HG02642 (cell line): ENCODE results near the gene CELA1.
"Not testable (repeated sequence)": the region's sequence is repeated elsewhere in the genome, so short reads cannot be mapped to it uniquely, and the experiment has no call there.

ENCODE experiments used
- ATAC-seq: cut with Tn5 transposase; IDR thresholded peaks from one replicate; pipeline ENCODE4 v1.9.1; 2021; ENCODE audit warnings: mild to moderate bottlenecking; ENCODE audit not compliant: unreplicated experiment, poor library complexity

Gene CELA1

DNA sequence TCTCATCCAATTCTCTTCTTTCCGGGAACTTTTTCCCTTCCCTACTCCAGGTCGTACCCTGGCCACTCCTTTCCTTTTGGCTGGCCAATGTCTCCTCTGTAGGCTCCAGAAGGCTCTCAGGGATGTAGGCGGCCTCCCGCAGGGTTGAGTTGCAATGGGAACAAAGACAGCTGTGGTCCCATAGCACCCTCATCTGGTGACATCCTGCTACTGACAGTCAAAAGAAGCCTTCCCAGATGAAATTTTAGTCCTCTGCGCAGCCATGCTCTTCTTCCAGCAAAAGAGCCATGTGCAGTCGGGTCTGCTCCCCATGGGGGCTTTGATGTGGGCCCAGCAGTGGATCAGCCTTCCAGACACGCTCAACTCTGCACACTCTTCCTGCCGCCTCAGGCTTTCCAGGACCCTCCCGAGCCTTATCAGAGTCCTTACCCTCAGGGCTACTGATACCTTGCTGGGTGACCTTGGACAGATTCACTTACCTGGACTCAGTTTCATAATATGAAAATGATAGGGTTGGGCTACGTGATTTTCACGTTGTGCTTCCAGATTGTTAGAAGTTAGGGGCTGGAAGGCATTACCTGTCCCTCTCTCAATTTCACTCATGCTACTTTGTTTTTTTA lies 5.5 kb upstream of the CELA1 start:
- no peak for ATAC-seq

DNA sequence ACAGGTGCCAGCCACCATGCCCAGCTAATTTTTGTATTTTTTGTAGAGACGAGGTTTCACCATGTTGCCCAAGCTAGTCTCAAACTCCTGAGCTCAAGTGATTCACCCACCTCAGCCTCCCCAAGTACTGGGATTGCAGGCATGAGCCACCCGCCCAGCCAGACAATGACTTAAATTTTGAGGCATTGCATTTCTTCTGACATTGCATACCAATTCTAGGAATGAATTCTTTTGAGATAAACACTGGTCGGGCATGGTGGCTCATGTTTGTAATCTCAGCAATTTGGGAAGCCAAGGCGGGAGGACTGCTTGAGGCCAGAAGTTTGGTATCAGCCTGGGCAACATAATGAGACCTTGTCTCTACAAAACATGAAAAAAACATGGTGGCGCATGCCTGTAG lies 2.5 kb upstream of the CELA1 start:
- ATAC-seq: no peak

GRCh38 chr12:51348116-51348515 lies 1.6 kb upstream of the CELA1 start:
- no peak for ATAC-seq

DNA sequence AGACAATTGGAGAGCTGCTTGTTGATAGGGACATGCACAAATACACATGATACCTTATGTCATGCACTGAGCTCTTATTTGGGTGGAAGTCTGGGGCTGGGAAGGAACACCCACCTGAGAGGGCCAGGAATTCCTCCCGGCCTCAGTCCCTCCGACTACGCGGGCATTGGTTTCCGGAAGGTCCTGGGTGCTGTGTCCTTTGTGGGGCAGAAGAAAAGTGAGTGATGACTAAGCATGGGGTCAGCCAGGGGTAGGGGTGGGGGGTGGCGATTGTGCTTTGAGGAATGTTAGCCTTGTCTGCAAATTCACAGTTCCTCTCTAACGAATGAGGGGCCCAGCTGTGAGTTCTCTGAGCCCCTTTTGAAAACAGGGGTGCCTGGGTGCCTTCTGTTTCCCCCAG lies 798 bp downstream of the CELA1 start:
- no peak for ATAC-seq

DNA sequence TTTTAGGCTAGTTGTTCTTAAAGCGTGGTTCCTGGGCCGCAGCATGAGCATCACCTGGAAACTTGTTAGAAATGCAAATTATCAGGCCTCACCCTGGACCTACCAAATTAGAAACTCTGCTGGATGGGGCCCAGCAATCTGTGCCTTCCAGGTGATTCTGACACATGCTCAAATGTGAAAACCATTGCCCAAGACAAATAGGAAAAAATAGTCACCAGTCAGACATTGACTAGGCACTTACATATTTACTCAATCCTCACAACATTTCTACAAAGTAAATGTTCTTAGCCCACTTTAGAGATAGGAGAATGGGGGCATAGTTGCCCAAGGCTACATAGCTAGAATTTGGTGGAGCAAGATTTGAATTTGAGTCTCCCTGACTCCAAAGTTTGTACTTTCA lies 3.3 kb downstream of the CELA1 start:
- no peak for ATAC-seq

- ATAC-seq: no peak
Measured at GRCh38 chr12:51342416-51342815, 4.1 kb downstream of the CELA1 start.

DNA sequence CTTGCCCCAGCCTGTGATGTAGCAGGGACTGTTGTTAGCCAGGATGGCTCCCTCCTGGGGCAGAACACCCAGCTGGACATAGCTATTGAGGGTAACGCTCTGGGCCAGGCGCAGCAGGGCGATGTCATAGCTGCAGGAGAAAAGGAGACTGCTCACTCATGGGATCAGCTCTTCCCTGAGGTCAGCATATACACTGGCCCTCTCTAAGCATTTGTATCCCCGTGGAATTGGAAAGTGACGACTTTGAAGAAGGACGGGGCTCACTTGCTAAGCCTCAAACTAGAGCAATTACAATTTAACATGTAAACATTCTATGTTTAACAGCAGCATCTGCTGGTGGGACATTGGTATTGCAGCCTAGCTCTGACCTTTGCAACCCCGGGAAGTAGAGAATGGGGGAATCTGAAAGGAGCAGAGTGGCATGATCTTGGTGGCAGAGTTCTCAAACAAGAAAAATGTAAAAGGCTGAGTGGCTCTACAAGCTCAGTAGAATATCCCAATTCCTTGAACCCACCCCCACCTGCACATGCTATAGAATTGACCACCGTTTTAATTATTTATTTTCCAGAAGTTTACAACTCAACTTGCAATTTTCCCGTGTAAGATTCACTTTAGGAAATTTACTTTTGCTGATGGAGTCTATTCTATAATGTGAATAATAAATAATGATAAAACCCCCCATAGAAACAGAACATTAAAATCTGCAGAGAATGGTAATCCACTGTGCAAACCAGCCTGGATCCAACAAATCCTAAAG lies 5.0 kb downstream of the CELA1 start:
- ATAC-seq: no peak

DNA sequence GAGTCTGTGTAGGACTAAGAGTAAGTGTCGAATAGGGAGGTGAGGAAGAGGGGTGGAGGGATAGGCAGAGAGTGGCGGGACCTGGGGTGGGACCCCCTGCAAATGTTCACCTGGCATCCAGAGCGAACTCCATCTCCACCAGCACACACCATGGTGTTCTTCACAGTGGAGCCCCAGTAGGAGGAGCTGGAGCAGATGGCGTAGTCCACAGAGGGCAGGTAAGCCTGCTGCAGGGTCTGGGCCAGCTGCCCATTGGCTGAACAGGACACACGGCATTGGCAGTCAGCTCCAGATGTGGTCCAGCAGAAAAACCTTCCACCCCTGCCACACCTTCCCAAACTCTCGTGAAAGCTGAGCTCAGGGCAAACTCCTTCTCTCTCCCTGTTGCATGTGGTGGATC lies 6.7 kb downstream of the CELA1 start:
- no peak for ATAC-seq

GRCh38 chr12:51337336-51337735 lies 9.1 kb downstream of the CELA1 start:
- not testable (repeated sequence) for ATAC-seq

- no peak for ATAC-seq
Measured at GRCh38 chr12:51335931-51336330, 10.5 kb downstream of the CELA1 start.

DNA sequence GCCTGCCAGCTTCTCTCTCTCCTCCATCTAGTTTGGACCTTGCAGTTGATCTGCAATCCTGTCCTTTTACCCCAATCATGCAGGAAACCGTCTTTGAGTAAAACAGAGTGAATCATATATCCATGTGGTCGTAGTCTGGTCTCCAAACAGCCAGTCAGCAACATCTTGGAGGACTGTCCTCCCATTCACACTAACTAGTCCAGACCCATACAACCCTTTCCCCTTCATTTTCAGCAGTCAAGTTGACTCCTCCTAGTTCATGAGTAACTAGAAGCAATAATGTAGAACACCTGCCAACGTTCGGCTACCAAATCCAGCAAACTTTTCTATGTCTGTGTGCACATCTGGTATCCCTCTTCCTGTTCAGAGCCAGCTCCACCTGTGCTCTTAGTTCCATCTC lies 11.7 kb downstream of the CELA1 start:
- ATAC-seq: no peak

DNA sequence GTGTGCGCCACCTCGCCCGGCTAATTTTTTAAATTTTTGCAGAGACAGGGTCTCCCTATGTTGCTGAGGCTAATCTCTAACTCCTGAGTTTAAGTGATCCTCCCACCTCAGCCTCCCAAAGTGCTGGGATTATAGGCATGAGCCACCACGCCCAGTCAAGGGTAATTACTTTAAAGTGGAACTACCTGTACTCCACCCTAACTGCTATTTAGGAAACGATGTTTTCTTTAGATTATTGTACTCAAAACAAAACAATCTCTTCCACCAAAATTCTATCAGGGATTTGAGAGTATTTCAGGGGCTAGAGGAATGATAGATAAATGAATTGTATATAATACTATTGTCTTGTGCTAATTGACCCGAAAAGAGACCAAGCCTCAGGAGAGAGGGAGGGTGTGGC lies 12.9 kb downstream of the CELA1 start:
- ATAC-seq: no peak

DNA sequence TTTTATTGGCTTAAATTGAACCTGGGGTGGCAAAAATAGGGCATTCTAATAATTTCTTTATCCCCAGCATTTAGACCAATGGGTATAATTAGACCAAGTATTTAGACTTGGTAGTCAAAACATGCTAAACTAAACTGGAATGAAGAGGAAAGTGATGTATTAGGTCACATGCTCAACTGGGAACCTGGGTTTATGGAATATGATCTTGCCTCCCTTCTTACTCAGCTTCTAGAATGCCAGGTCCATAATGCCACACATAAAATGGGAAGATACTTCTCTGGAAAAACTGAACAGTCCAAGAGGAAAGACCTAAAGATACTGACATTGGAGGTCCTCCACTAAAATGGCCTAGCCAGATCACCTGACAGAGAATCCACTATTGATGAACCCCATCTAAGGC lies 16.3 kb downstream of the CELA1 start:
- no peak for ATAC-seq

DNA sequence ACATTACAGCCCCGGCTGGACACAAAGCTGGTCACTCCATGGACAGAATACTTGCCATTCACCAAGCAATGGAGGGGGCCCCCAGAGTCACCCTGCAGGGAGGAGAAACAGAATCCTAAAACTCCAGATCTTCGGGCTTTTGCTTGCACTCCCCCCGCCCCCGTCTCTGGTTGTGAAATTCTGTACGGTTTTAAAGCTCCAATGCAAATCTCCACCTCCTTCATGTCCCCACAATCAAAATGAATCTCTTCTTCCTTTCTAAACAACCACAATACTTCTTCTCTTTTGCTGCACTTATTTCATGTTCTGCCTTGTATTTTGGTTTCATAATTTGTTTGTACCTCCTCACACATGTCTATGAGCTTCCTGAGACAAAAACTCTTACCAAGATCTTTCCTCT lies 16.7 kb downstream of the CELA1 start:
- no peak for ATAC-seq

- ATAC-seq: no peak
Measured at GRCh38 chr12:51328587-51328986, 17.9 kb downstream of the CELA1 start.

GRCh38 chr12:51326698-51327439 lies 19.6 kb downstream of the CELA1 start:
- peak; percentile 34 for ATAC-seq

DNA sequence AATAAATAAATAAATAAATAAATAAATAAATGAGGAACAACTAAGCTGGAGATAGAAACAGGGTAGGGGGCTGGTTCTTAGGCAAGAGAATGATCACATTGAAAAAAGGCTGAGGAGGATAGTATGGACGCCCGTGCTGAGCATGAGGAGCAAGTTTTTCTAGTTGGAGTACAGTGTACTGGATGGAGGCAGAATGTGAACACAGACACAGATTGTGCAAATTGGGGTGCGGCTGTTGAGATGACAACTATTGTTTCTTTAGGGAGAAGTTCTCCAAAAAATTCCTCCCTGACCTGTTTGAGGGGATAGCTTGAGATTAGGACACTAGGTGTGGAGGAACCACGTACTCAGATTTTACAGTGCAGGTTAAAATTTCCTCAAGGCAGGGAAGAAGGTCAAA lies 21.5 kb downstream of the CELA1 start:
- ATAC-seq: no peak

- ATAC-seq: peak; percentile 70
Measured at GRCh38 chr12:51323966-51324895, 22.2 kb downstream of the CELA1 start, which contains the start of gene BIN2. BIN2 (minus strand) TSS chr12:51324174; CDS start chr12:51324102, 72 bp downstream.

DNA sequence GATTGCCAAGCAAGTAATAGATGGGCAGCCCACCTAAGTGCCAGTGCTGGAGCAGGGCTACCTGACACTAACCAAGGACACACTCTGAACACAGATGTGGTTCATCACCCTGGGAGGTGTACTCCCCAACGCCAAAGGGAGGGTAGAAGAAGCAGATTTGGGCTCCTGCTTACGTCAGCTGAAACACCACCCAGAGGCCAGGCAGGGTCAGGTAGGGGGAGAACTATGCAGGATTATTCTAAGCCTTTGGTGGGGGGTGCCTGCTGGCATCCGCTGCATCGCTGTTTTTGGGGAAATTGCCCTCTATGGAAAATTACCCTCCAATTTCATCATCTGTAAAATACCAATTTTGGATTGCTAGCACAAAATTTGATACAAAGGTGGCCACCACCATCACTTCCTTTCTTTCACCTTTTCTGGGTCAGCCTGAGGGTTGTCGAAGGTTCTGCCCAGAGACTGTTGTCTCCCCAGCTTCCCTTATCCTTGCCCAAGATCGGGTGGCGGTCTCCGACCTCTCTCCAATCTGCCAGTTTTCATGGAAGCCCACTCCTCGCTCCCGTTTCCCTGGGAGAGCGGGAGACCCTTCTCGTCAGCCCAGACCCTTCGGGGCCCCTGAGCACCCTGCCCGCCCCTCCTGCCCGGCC lies 23.0 kb downstream of the CELA1 start:
- peak; percentile 17 for ATAC-seq

- ATAC-seq: no peak
Measured at GRCh38 chr12:51322452-51322851, 24.0 kb downstream of the CELA1 start.
